Gastrocnemius medialis (tissue), 4 donors: Measurements from ENCODE around the gene SCARF2. TPM values are rescaled to one million over a fixed set of nuclear protein-coding genes. Genes with fewer than 3 reads are reported as not detected.

Source experiments
- ATAC-seq, 2 donors: fragments of 150-250 bp; one replicate each; pipeline ENCODE4 v1.9.1; 2016
- DNase-seq, 2 donors: peaks; one replicate each; pipeline ENCODE4 v3.0.0-alpha.2; 2019
- H3K27ac ChIP-seq, 4 donors: fragments of 200-600 bp; sonication (generic); 1 replicate in 1 of 4; 2 replicates in 3 of 4; pipeline ENCODE4 v1.5.1; 2016 to 2018; ENCODE audit warnings: mild to moderate bottlenecking in 2 of 4, moderate library complexity in 1 of 4
- H3K27me3 ChIP-seq, 3 donors: fragments of 200-600 bp; sonication (generic) in 2 of 3; 1 replicate in 1 of 3; 2 replicates in 2 of 3; pipeline versions ENCODE4 v1.5.1 to v1.6.0; 2016 to 2019; ENCODE audit warnings: mild to moderate bottlenecking in 1 of 3, moderate library complexity in 1 of 3
- H3K36me3 ChIP-seq, 2 donors: fragments of 200-600 bp; sonication (generic) in 1 of 2; one replicate each; pipeline ENCODE4 v1.5.1; 2017 to 2018
- H3K4me1 ChIP-seq, 2 donors: fragments of 200-600 bp; sonication (generic) in 1 of 2; one replicate each; pipeline ENCODE4 v1.5.1; 2016 to 2017; ENCODE audit warnings: mild to moderate bottlenecking in 2 of 2
- H3K4me3 ChIP-seq, 4 donors: fragments of 200-600 bp; sonication (generic) in 3 of 4; 1 replicate in 1 of 4; 2 replicates in 3 of 4; pipeline ENCODE4 v1.5.1; 2016 to 2019; ENCODE audit warnings: mild to moderate bottlenecking in 2 of 4
- H3K9me3 ChIP-seq, 3 donors: fragments of 200-600 bp; sonication (generic) in 2 of 3; 1 replicate in 1 of 3; 2 replicates in 2 of 3; pipeline ENCODE4 v1.5.1; 2016 to 2019
- CTCF ChIP-seq, 5 experiments: fragments of 450-650 bp in 3 of 5; fragments of 200-600 bp in 2 of 5; sonication (generic) in 2 of 5; IDR thresholded peaks in 4 of 5; conservative IDR thresholded peaks in 1 of 5; 1 replicate in 4 of 5; 2 replicates in 1 of 5; pipeline ENCODE4 v1.5.1; 2016 to 2019; ENCODE audit warnings: antibody characterized with exemption in 5 of 5, mild to moderate bottlenecking in 3 of 5, moderate library complexity in 3 of 5
- POLR2A ChIP-seq, 2 donors: fragments of 450-650 bp; IDR thresholded peaks; one replicate each; pipeline ENCODE4 v1.6.1; 2017; ENCODE audit warnings: antibody characterized with exemption in 2 of 2, mild to moderate bottlenecking in 2 of 2, moderate library complexity in 2 of 2
- in situ Hi-C, 4 donors: fragments of 200-750 bp; cut with MboI; loops; one replicate each; pipeline versions ENCODE4 v1.15.0 to v1.8.0; 2017; ENCODE audit warnings: low sequenced_read_pairs in 4 of 4
- intact Hi-C: fragments of 100-400 bp; cut with DNase I; formaldehyde crosslinking; loops from one replicate; pipeline ENCODE4 v1.15.1; 2023; ENCODE audit warnings: low total_unique reads
- total RNA-seq, 4 donors: library from RNA; depleted of rRNA; stranded (reverse); fragments of >200 nt; gene quantifications; one replicate each; pipeline versions ENCODE4 v1.1.0 to v1.2.3, GENCODE V29; 2016

Gene SCARF2
- total RNA-seq, 4 donors from 2014 or later = 1.8 to 4.0 (median 2.3) TPM

- Histone ChIP-seq H3K4me3 (no peak overlapping the region), H3K9me3 (no peaks in the 10 kb centered on the region), H3K27ac (no peak overlapping the region), H3K4me1 (peaks cover 0 to 11% of the 10 kb centered on the region in 2 donors), H3K36me3 (no peaks in the 10 kb centered on the region), H3K27me3 (no peaks in the 10 kb centered on the region)
- intact Hi-C loops = loop anchor here (10.0 kb wide), 1 partner anchor 150 kb away; no protein-coding TSS in a partner anchor
- DNase-seq (no peak), ATAC-seq (no peak)
- TF ChIP-seq CTCF (IDR thresholded peaks at IDR 0.05 in 4 of 5, conservative IDR thresholded peaks at IDR 0.05 in 1 of 5) = no peak
- in situ Hi-C loops = loop anchor here in 2 of 4 donors (25.0 kb wide), 1 partner anchor 263 kb away; no protein-coding TSS in a partner anchor
These were observed 13.1 kb downstream of the SCARF2 start for GRCh38 chr22:20424568-20424931.

- intact Hi-C loops (loop anchor here (2.0 to 10.0 kb wide), 2 partner anchors 73 to 151 kb away; no protein-coding TSS in a partner anchor), in situ Hi-C loops (loop anchor here in 2 of 4 donors (25.0 kb wide), 1 partner anchor 263 kb away; no protein-coding TSS in a partner anchor)
- Histone ChIP-seq H3K4me3 (no peak overlapping the region), H3K36me3 (no peaks in the 10 kb centered on the region), H3K27ac (no peak overlapping the region), H3K27me3 (no peaks in the 10 kb centered on the region), H3K4me1 (peaks cover 0 to 11% of the 10 kb centered on the region in 2 donors), H3K9me3 (no peaks in the 10 kb centered on the region)
- ATAC-seq (no peak), DNase-seq (no peak)
- TF ChIP-seq CTCF (IDR thresholded peaks at IDR 0.05 in 4 of 5, conservative IDR thresholded peaks at IDR 0.05 in 1 of 5) = no peak
- no peak for TF ChIP-seq POLR2A (IDR thresholded peaks at IDR 0.05)
These were observed 13.6 kb downstream of the SCARF2 start for GRCh38 chr22:20423906-20424551.

- no peaks in the 10 kb centered on the region for H3K9me3 ChIP-seq
- H3K4me3 ChIP-seq = no peak overlapping the region
- in situ Hi-C loops = loop anchor here in 2 of 4 donors (25.0 kb wide), 1 partner anchor 264 kb away; no protein-coding TSS in a partner anchor
- H3K27me3 ChIP-seq = no peaks in the 10 kb centered on the region
- peak; percentile 61 to 65 for ATAC-seq
- no peaks in the 10 kb centered on the region for H3K36me3 ChIP-seq
- H3K27ac ChIP-seq = no peak overlapping the region
- TF ChIP-seq POLR2A (IDR thresholded peaks at IDR 0.05) (no peak), CTCF (IDR thresholded peaks at IDR 0.05 in 4 of 5, conservative IDR thresholded peaks at IDR 0.05 in 1 of 5) (no peak)
- intact Hi-C loops = loop anchor here (2.0 to 10.0 kb wide), 2 partner anchors 74 to 152 kb away; no protein-coding TSS in a partner anchor
- DNase-seq = peak; percentile 44 to 79
- H3K4me1 ChIP-seq = peaks cover 0 to 14% of the 10 kb centered on the region in 2 donors
These were observed 14.4 kb downstream of the SCARF2 start for GRCh38 chr22:20423008-20423905.

GRCh38 chr22:20422271-20423007 lies 15.2 kb downstream of the SCARF2 start:
- no peak for ATAC-seq

More at GRCh38 chr22:20422271-20423007, 15.2 kb downstream of the SCARF2 start:
- TF ChIP-seq POLR2A (IDR thresholded peaks at IDR 0.05) (no peak), CTCF (IDR thresholded peaks at IDR 0.05 in 4 of 5, conservative IDR thresholded peaks at IDR 0.05 in 1 of 5) (no peak)
- DNase-seq = no peak
- intact Hi-C loops (loop anchor here (2.0 to 10.0 kb wide), 2 partner anchors 74 to 152 kb away; no protein-coding TSS in a partner anchor), in situ Hi-C loops (loop anchor here in 2 of 4 donors (25.0 kb wide), 1 partner anchor 265 kb away; no protein-coding TSS in a partner anchor)
- Histone ChIP-seq H3K27ac (no peak overlapping the region), H3K4me3 (no peak overlapping the region), H3K4me1 (peaks cover 0 to 15% of the 10 kb centered on the region in 2 donors), H3K36me3 (no peaks in the 10 kb centered on the region), H3K27me3 (no peaks in the 10 kb centered on the region), H3K9me3 (no peaks in the 10 kb centered on the region)
